ENCODE data around the gene PLA2G2F. TPM values are rescaled to one million over a fixed set of nuclear protein-coding genes. Genes with fewer than 3 reads are reported as not detected.
A peak's percentile ranks its signal among the peaks of the same experiment; 100 is the strongest.

PLA2G2F gene
- total and polyA plus RNA-seq, 9 of the 15 experiments (the other 6 are each of a cell fraction or from before 2014, with no cell fraction given): not detected

GRCh38 chr1:20151906-20152598 lies 12.9 kb downstream of the PLA2G2F start (continued):
- TF ChIP-seq NRF1 (conservative IDR thresholded peaks at IDR 0.05 in 1 of 2, IDR thresholded peaks at IDR 0.05 in 1 of 2) (no peak), ELF1 (tag; IDR thresholded peaks at IDR 0.05) (peak; percentile 59), PCBP2 (IDR thresholded peaks at IDR 0.05; ENCODE audit: low read depth, low read length, poor library complexity, severe bottlenecking) (no peak), L3MBTL2 (IDR thresholded peaks at IDR 0.05) (0 out of 2 replicates have a peak, but pooled peaks have one; percentile 34), ZNF395 (CRISPR knock-in tag; IDR thresholded peaks at IDR 0.05) (no peak)
- TF ChIP-seq, protein P1, sequence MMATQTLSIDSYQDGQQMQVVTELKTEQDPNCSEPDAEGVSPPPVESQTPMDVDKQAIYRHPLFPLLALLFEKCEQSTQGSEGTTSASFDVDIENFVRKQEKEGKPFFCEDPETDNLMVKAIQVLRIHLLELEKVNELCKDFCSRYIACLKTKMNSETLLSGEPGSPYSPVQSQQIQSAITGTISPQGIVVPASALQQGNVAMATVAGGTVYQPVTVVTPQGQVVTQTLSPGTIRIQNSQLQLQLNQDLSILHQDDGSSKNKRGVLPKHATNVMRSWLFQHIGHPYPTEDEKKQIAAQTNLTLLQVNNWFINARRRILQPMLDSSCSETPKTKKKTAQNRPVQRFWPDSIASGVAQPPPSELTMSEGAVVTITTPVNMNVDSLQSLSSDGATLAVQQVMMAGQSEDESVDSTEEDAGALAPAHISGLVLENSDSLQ (IDR thresholded peaks at IDR 0.05): no peak
- TF ChIP-seq, protein P2, sequence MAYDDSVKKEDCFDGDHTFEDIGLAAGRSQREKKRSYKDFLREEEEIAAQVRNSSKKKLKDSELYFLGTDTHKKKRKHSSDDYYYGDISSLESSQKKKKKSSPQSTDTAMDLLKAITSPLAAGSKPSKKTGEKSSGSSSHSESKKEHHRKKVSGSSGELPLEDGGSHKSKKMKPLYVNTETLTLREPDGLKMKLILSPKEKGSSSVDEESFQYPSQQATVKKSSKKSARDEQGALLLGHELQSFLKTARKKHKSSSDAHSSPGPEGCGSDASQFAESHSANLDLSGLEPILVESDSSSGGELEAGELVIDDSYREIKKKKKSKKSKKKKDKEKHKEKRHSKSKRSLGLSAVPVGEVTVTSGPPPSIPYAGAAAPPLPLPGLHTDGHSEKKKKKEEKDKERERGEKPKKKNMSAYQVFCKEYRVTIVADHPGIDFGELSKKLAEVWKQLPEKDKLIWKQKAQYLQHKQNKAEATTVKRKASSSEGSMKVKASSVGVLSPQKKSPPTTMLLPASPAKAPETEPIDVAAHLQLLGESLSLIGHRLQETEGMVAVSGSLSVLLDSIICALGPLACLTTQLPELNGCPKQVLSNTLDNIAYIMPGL (CRISPR knock-in tag; IDR thresholded peaks at IDR 0.05): 0 out of 2 replicates have a peak, but pooled peaks have one; percentile 63

Measured in K562 (cell line).